Measurements from ENCODE around the gene NOL8. TPM values are rescaled to one million over a fixed set of nuclear protein-coding genes. Genes with fewer than 3 reads are reported as not detected.
A peak's percentile ranks its signal among the peaks of the same experiment; 100 is the strongest.

The NOL8 gene
- total RNA-seq: 67.0 and 78.4 TPM in 2 replicates

GRCh38 chr9:92325269-92325990 lies at the start of gene NOL8, which contains the start of gene CENPP:
Gene NOL8, minus strand, starts transcription at chr9:92325350. Its CDS starts 1,189 bp downstream, at chr9:92324161.
Gene CENPP, plus strand, starts transcription at chr9:92325953.
- Mint-ChIP-seq H3K27me3 (no peaks in the 10 kb centered on the region), H3K9me3 (no peaks in the 10 kb centered on the region), H3K4me3 (peak within 1 kb of the TSS; percentile 98), H3K36me3 (ENCODE audit: low read depth) (peaks cover 36% of the 10 kb centered on the region), H3K27ac (peak within 1 kb of the TSS; percentile 98), H3K4me1 (peaks cover 27% of the 10 kb centered on the region)
- intact Hi-C loops (cut with micrococcal nuclease): loop anchor here (1.0 to 10.0 kb wide), 9 partner anchors 10 to 611 kb away; partner anchors contain the start of genes IARS1, IPPK, SPTLC1 and ZNF484
- ATAC-seq (ENCODE audit: low read depth) (peak; percentile 91), DNase-seq (peak; percentile 74)
- no peak for TF ChIP-seq CTCF (IDR thresholded peaks at IDR 0.05)
- POLR2A ChIA-PET: interaction anchor here (0.6 to 2.2 kb wide), 7 partner anchors 9 to 438 kb away, joined by 3 to 19 read pairs (median 4); partner anchors contain the start of gene IPPK
- CTCF ChIA-PET: no interaction called here

- intact Hi-C loops (cut with micrococcal nuclease): no loop called here
- ChIA-PET CTCF (no interaction called here), POLR2A (no interaction called here)
- ATAC-seq (ENCODE audit: low read depth) (no peak), DNase-seq (no peak)
- no peak overlapping the region for H3K4me3 Mint-ChIP-seq
- no peak for TF ChIP-seq CTCF (IDR thresholded peaks at IDR 0.05)
- no peaks in the 10 kb centered on the region for H3K4me1 Mint-ChIP-seq
- peaks cover 23% of the 10 kb centered on the region for H3K9me3 Mint-ChIP-seq
- no peak overlapping the region for H3K27ac Mint-ChIP-seq
- H3K27me3 Mint-ChIP-seq: no peaks in the 10 kb centered on the region
- peaks cover 25% of the 10 kb centered on the region for H3K36me3 Mint-ChIP-seq (ENCODE audit: low read depth)
These were observed 48.0 kb upstream of the NOL8 start for GRCh38 chr9:92373167-92373566.

GRCh38 chr9:92369075-92369474 lies 43.9 kb upstream of the NOL8 start:
- CTCF ChIA-PET: no interaction called here
- TF ChIP-seq CTCF (IDR thresholded peaks at IDR 0.05): no peak
- H3K36me3 Mint-ChIP-seq (ENCODE audit: low read depth): peaks cover 18% of the 10 kb centered on the region
- H3K4me3 Mint-ChIP-seq: no peak overlapping the region
- POLR2A ChIA-PET: no interaction called here
- intact Hi-C loops (cut with micrococcal nuclease): no loop called here
- no peak for ATAC-seq (ENCODE audit: low read depth)
- no peaks in the 10 kb centered on the region for H3K4me1 Mint-ChIP-seq
- no peak for DNase-seq
- H3K27me3 Mint-ChIP-seq: no peaks in the 10 kb centered on the region
- no peak overlapping the region for H3K27ac Mint-ChIP-seq
- peaks cover 8% of the 10 kb centered on the region for H3K9me3 Mint-ChIP-seq

GRCh38 chr9:92360083-92360482 lies 34.9 kb upstream of the NOL8 start:
- intact Hi-C loops (cut with micrococcal nuclease): no loop called here
- peaks cover 4% of the 10 kb centered on the region for H3K4me1 Mint-ChIP-seq
- H3K9me3 Mint-ChIP-seq: peaks cover 10% of the 10 kb centered on the region
- TF ChIP-seq CTCF (IDR thresholded peaks at IDR 0.05): no peak
- no peaks in the 10 kb centered on the region for H3K27me3 Mint-ChIP-seq
- CTCF ChIA-PET: no interaction called here
- POLR2A ChIA-PET: no interaction called here
- H3K4me3 Mint-ChIP-seq: no peak overlapping the region
- peaks cover 22% of the 10 kb centered on the region for H3K36me3 Mint-ChIP-seq (ENCODE audit: low read depth)
- no peak for ATAC-seq (ENCODE audit: low read depth)
- no peak for DNase-seq
- H3K27ac Mint-ChIP-seq: no peak overlapping the region

GRCh38 chr9:92359394-92359995 lies 34.3 kb upstream of the NOL8 start:
- peaks cover 13% of the 10 kb centered on the region for H3K9me3 Mint-ChIP-seq
- intact Hi-C loops (cut with micrococcal nuclease): no loop called here

More at GRCh38 chr9:92359394-92359995, 34.3 kb upstream of the NOL8 start:
- Mint-ChIP-seq H3K4me1 (peaks cover 4% of the 10 kb centered on the region), H3K27me3 (no peaks in the 10 kb centered on the region), H3K4me3 (no peak overlapping the region), H3K36me3 (ENCODE audit: low read depth) (peaks cover 23% of the 10 kb centered on the region), H3K27ac (no peak overlapping the region)
- ChIA-PET CTCF (no interaction called here), POLR2A (no interaction called here)
- DNase-seq: no peak
- no peak for TF ChIP-seq CTCF (IDR thresholded peaks at IDR 0.05)
- ATAC-seq (ENCODE audit: low read depth): no peak
